Sigmoid colon (tissue), 7 donors: ENCODE results near the gene LPCAT1. TPM values are rescaled to one million over a fixed set of nuclear protein-coding genes. Genes with fewer than 3 reads are reported as not detected.
"Not testable (repeated sequence)": the region's sequence is repeated elsewhere in the genome, so short reads cannot be mapped to it uniquely, and the experiment has no call there.

Source experiments
- DNase-seq: peaks from one replicate; pipeline ENCODE4 v3.0.0-alpha.2; 2019
- H3K27ac ChIP-seq, 4 donors: fragments of 200-600 bp; sonication (generic); one replicate each; pipeline ENCODE4 v1.5.1; 2016 to 2019; ENCODE audit warnings: mild to moderate bottlenecking in 1 of 4
- H3K27me3 ChIP-seq, 3 donors: fragments of 200-600 bp; sonication (generic); one replicate each; pipeline ENCODE4 v1.5.1; 2019; ENCODE audit warnings: mild to moderate bottlenecking in 1 of 3
- H3K36me3 ChIP-seq, 4 donors: fragments of 200-600 bp; sonication (generic); one replicate each; pipeline ENCODE4 v1.5.1; 2016 to 2019
- H3K4me1 ChIP-seq, 4 donors: fragments of 200-600 bp; sonication (generic); one replicate each; pipeline ENCODE4 v1.5.1; 2017 to 2019
- H3K4me3 ChIP-seq, 4 donors: fragments of 200-600 bp; sonication (generic); one replicate each; pipeline ENCODE4 v1.5.1; 2017 to 2019; ENCODE audit warnings: mild to moderate bottlenecking in 2 of 4, moderate library complexity in 1 of 4
- H3K9me3 ChIP-seq, 4 donors: fragments of 200-600 bp in 3 of 4; sonication (generic) in 3 of 4; one replicate each; pipeline versions ENCODE4 v1.5.1 to v1.6.1; 2013 to 2019
- CTCF ChIP-seq, 4 experiments: fragments of 450-650 bp in 3 of 4; fragments of 200-600 bp in 1 of 4; IDR thresholded peaks; one replicate each; pipeline ENCODE4 v1.5.1; 2016 to 2019; ENCODE audit warnings: antibody characterized with exemption in 4 of 4, mild to moderate bottlenecking in 3 of 4, moderate library complexity in 2 of 4
- EP300 ChIP-seq, 4 donors: sonication (generic); formaldehyde crosslinking; IDR thresholded peaks; one replicate each; pipeline ENCODE4 v1.6.1; 2017; ENCODE audit warnings: antibody characterized with exemption in 4 of 4
- POLR2A ChIP-seq, 2 donors: fragments of 450-650 bp; IDR thresholded peaks; one replicate each; pipeline ENCODE4 v1.6.1; 2016; ENCODE audit warnings: antibody characterized with exemption in 2 of 2, mild to moderate bottlenecking in 2 of 2, moderate library complexity in 2 of 2
- POLR2AphosphoS5 ChIP-seq, 4 donors: sonication (generic); formaldehyde crosslinking; IDR thresholded peaks; one replicate each; pipeline ENCODE4 v1.6.1; 2017; ENCODE audit warnings: antibody characterized with exemption in 4 of 4
- WGBS, 2 donors: extraction: QIAGEN DNeasy Blood & Tissue Kit; methylation state at CpG; one replicate each; pipeline ENCODE4 v1.1.7; 2013; 5-methylcytosine and 5-hydroxymethylcytosine counted together
- intact Hi-C: fragments of 100-400 bp; cut with DNase I; formaldehyde crosslinking; loops from one replicate; pipeline ENCODE4 v1.15.1; 2023
- polyA plus RNA-seq, 3 donors: library from polyadenylated mRNA; stranded (reverse); fragments of 200-250 nt; gene quantifications; one replicate each; pipeline ENCODE4 v1.2.3, GENCODE V29; 2013
- total RNA-seq, 4 donors: library from RNA; depleted of rRNA; stranded (reverse); fragments of >200 nt; gene quantifications; one replicate each; pipeline ENCODE4 v1.1.0, GENCODE V29; 2016
- donor health status: healthy with polysubstance abuse.
- donor health status: Bipolar disorder and iron deficiency.
- donor health status: healthy.

The LPCAT1 gene
- total and polyA plus RNA-seq, 7 donors: 4.2 to 35.1 (median 22.2) TPM

- H3K9me3 ChIP-seq: no peaks in the 10 kb centered on the region
- no peaks in the 10 kb centered on the region for H3K27me3 ChIP-seq
- H3K4me3 ChIP-seq: no peak overlapping the region
- WGBS, 2 donors: 86 to 87% methylated on average over 20 of the region's 20 CpGs
- intact Hi-C loops: no loop called here
- no peak overlapping the region for H3K27ac ChIP-seq
- H3K36me3 ChIP-seq: peaks cover 0 to 8% (median 2%) of the 10 kb centered on the region in 4 donors
- TF ChIP-seq EP300 (IDR thresholded peaks at IDR 0.05) (no peak), CTCF (IDR thresholded peaks at IDR 0.05) (no peak)
- DNase-seq: no peak
- peaks cover 0 to 10% (median 0%) of the 10 kb centered on the region in 4 donors for H3K4me1 ChIP-seq
Observed at GRCh38 chr5:1506242-1507013, 17.3 kb downstream of the LPCAT1 start.

- Histone ChIP-seq H3K36me3 (peaks cover 0 to 4% (median 2%) of the 10 kb centered on the region in 4 donors), H3K4me3 (no peak overlapping the region), H3K27ac (no peak overlapping the region), H3K9me3 (no peaks in the 10 kb centered on the region), H3K27me3 (no peaks in the 10 kb centered on the region), H3K4me1 (peaks cover 0 to 18% (median 6%) of the 10 kb centered on the region in 4 donors)
- 84 to 87% methylated on average over 24 of the region's 24 CpGs for WGBS, 2 donors
- no peak for DNase-seq
- no peak for TF ChIP-seq EP300 (IDR thresholded peaks at IDR 0.05)
- intact Hi-C loops: no loop called here
Observed at GRCh38 chr5:1505506-1506241, 18.1 kb downstream of the LPCAT1 start.

GRCh38 chr5:1505089-1505488 is 18.7 kb downstream of the LPCAT1 start:
- H3K27ac ChIP-seq, H3K9me3 ChIP-seq, DNase-seq, H3K27me3 ChIP-seq, H3K36me3 ChIP-seq, H3K4me3 ChIP-seq, intact Hi-C loops: not testable (repeated sequence)
- WGBS, 2 donors: 81 to 85% methylated on average over 14 of the region's 14 CpGs
- peaks cover 0 to 23% (median 12%) of the 10 kb centered on the region in 4 donors for H3K4me1 ChIP-seq

GRCh38 chr5:1504617-1505016 is 19.1 kb downstream of the LPCAT1 start:
- intact Hi-C loops: no loop called here
- Histone ChIP-seq H3K27me3 (no peaks in the 10 kb centered on the region), H3K36me3 (no peaks in the 10 kb centered on the region), H3K9me3 (no peaks in the 10 kb centered on the region), H3K4me3 (no peak overlapping the region), H3K27ac (peak overlapping the region in 1 of 4 donors; percentile 37), H3K4me1 (peaks cover 0 to 28% (median 16%) of the 10 kb centered on the region in 4 donors)
- TF ChIP-seq POLR2A (IDR thresholded peaks at IDR 0.05): no peak
- TF ChIP-seq POLR2AphosphoS5 (IDR thresholded peaks at IDR 0.05): no peak
- no peak for TF ChIP-seq EP300 (IDR thresholded peaks at IDR 0.05)
- TF ChIP-seq CTCF (IDR thresholded peaks at IDR 0.05): no peak
- DNase-seq: no peak
- WGBS, 2 donors: 82 to 85% methylated on average over 12 of the region's 12 CpGs

GRCh38 chr5:1504069-1504595 is 19.6 kb downstream of the LPCAT1 start:
- WGBS, 2 donors: 91% methylated on average over 14 of the region's 14 CpGs
- intact Hi-C loops: no loop called here
- no peak for TF ChIP-seq CTCF (IDR thresholded peaks at IDR 0.05)
- H3K4me1 ChIP-seq: peaks cover 0 to 29% (median 18%) of the 10 kb centered on the region in 4 donors
- no peak overlapping the region for H3K4me3 ChIP-seq
- no peaks in the 10 kb centered on the region for H3K9me3 ChIP-seq
- peak overlapping the region in 3 of 4 donors; percentile 4 to 37 (median 19) for H3K27ac ChIP-seq
- no peaks in the 10 kb centered on the region for H3K36me3 ChIP-seq
- no peak for DNase-seq
- no peaks in the 10 kb centered on the region for H3K27me3 ChIP-seq
